Tibial nerve (tissue), 4 donors: ENCODE results near the gene MICALL2. TPM values are rescaled to one million over a fixed set of nuclear protein-coding genes. Genes with fewer than 3 reads are reported as not detected.

Source experiments
- DNase-seq, 2 donors: peaks; one replicate each; pipeline ENCODE4 v3.0.0-alpha.2; 2019; ENCODE audit warnings: low spot score in 2 of 2
- H3K27ac ChIP-seq, 4 donors: fragments of 200-600 bp; sonication (generic) in 3 of 4; one replicate each; pipeline ENCODE4 v1.5.1; 2017 to 2019; ENCODE audit warnings: mild to moderate bottlenecking in 1 of 4
- H3K27me3 ChIP-seq, 2 donors: fragments of 200-600 bp; sonication (generic) in 1 of 2; one replicate each; pipeline versions ENCODE4 v1.5.1 to v1.6.0; 2017 to 2019
- H3K36me3 ChIP-seq, 3 donors: fragments of 200-600 bp; sonication (generic); one replicate each; pipeline ENCODE4 v1.5.1; 2018 to 2019
- H3K4me1 ChIP-seq, 4 donors: fragments of 200-600 bp; sonication (generic) in 3 of 4; one replicate each; pipeline ENCODE4 v1.5.1; 2017 to 2019
- H3K4me3 ChIP-seq, 4 donors: fragments of 200-600 bp; sonication (generic) in 3 of 4; one replicate each; pipeline ENCODE4 v1.5.1; 2017 to 2019; ENCODE audit warnings: mild to moderate bottlenecking in 1 of 4, moderate library complexity in 1 of 4
- H3K9me3 ChIP-seq, 4 donors: fragments of 200-600 bp; sonication (generic) in 3 of 4; one replicate each; pipeline ENCODE4 v1.5.1; 2017 to 2019
- CTCF ChIP-seq, 5 experiments: fragments of 200-600 bp in 3 of 5; fragments of 450-650 bp in 2 of 5; sonication (generic) in 3 of 5; IDR thresholded peaks; one replicate each; pipeline ENCODE4 v1.5.1; 2016 to 2019; ENCODE audit warnings: antibody characterized with exemption in 5 of 5, mild to moderate bottlenecking in 3 of 5, moderate library complexity in 2 of 5
- EP300 ChIP-seq, 2 donors: sonication (generic); formaldehyde crosslinking; IDR thresholded peaks; one replicate each; pipeline ENCODE4 v1.6.1; 2017; ENCODE audit warnings: antibody characterized with exemption in 2 of 2, mild to moderate bottlenecking in 1 of 2
- POLR2A ChIP-seq, 2 donors: fragments of 450-650 bp; IDR thresholded peaks; one replicate each; pipeline ENCODE4 v1.6.1; 2017; ENCODE audit warnings: antibody characterized with exemption in 2 of 2, mild to moderate bottlenecking in 2 of 2, moderate library complexity in 2 of 2
- WGBS, 2 donors: methylation state at CpG; one replicate each; pipeline ENCODE4 v1.1.5; 2018; 5-methylcytosine and 5-hydroxymethylcytosine counted together
- total RNA-seq, 4 donors: library from RNA; depleted of rRNA; stranded (reverse); fragments of >200 nt; gene quantifications; one replicate each; pipeline ENCODE4 v1.1.0, GENCODE V29; 2016

Gene MICALL2
- total RNA-seq, 4 donors from 2014 or later = 67.6 to 153 (median 104) TPM

GRCh38 chr7:1487466-1487865 is 28.2 kb upstream of the MICALL2 start:
- no peak for TF ChIP-seq POLR2A (IDR thresholded peaks at IDR 0.05)
- no peak for TF ChIP-seq EP300 (IDR thresholded peaks at IDR 0.05)
- TF ChIP-seq CTCF (IDR thresholded peaks at IDR 0.05) = no peak
- Histone ChIP-seq H3K36me3 (peaks cover 5 to 100% (median 37%) of the 10 kb centered on the region in 3 donors), H3K27me3 (no peaks in the 10 kb centered on the region), H3K4me1 (no peaks in the 10 kb centered on the region), H3K9me3 (no peaks in the 10 kb centered on the region), H3K4me3 (no peak overlapping the region), H3K27ac (no peak overlapping the region)
- DNase-seq = no peak
- WGBS, 2 donors = 79 to 93% methylated on average over 17 to 20 of the region's 25 CpGs

- no peaks in the 10 kb centered on the region for H3K9me3 ChIP-seq
- WGBS, 2 donors = 88 to 99% methylated on average over 16 to 20 of the region's 23 CpGs
- TF ChIP-seq EP300 (IDR thresholded peaks at IDR 0.05) = no peak
- no peak for TF ChIP-seq POLR2A (IDR thresholded peaks at IDR 0.05)
- no peak for TF ChIP-seq CTCF (IDR thresholded peaks at IDR 0.05)
- H3K4me1 ChIP-seq = no peaks in the 10 kb centered on the region
- H3K27me3 ChIP-seq = no peaks in the 10 kb centered on the region
- no peak overlapping the region for H3K27ac ChIP-seq
- H3K36me3 ChIP-seq = peaks cover 5 to 100% (median 37%) of the 10 kb centered on the region in 3 donors
- no peak overlapping the region for H3K4me3 ChIP-seq
- no peak for DNase-seq
Observed at GRCh38 chr7:1486571-1486970, 27.3 kb upstream of the MICALL2 start.

DNA sequence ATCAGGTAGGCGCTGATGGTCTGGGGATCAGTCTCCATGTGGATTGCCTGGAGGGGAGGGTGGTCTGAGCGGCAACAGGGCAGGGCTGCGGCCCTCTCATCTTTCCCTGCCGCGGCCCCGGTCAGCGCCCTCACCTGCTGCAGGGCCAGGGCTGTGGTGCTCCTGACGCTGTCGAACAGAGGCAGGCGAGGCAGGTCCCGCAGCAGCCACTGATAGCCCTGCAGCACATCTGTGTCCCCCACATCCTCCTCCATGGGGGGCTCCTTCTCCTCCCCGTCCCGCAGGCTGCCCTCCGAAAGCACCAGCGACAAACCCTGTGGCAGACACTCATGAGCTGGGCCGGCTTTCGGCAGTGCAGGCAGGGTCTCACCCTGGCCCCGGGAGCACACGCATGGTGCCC is 25.9 kb upstream of the MICALL2 start:
- peaks cover 5 to 100% (median 42%) of the 10 kb centered on the region in 3 donors for H3K36me3 ChIP-seq
- 76 to 94% methylated on average over 5 to 17 of the region's 19 CpGs for WGBS, 2 donors
- no peak for DNase-seq
- H3K4me3 ChIP-seq = no peak overlapping the region
- no peaks in the 10 kb centered on the region for H3K4me1 ChIP-seq
- H3K27me3 ChIP-seq = no peaks in the 10 kb centered on the region
- no peak for TF ChIP-seq POLR2A (IDR thresholded peaks at IDR 0.05)
- TF ChIP-seq EP300 (IDR thresholded peaks at IDR 0.05) = no peak
- TF ChIP-seq CTCF (IDR thresholded peaks at IDR 0.05) = no peak
- no peaks in the 10 kb centered on the region for H3K9me3 ChIP-seq
- H3K27ac ChIP-seq = no peak overlapping the region

GRCh38 chr7:1484569-1484968 is 25.3 kb upstream of the MICALL2 start:
- H3K4me1 ChIP-seq = no peaks in the 10 kb centered on the region
- H3K27me3 ChIP-seq = no peaks in the 10 kb centered on the region
- DNase-seq = no peak
- WGBS, 2 donors = 82 to 89% methylated on average over 11 to 12 of the region's 12 CpGs
- H3K9me3 ChIP-seq = no peaks in the 10 kb centered on the region
- peaks cover 5 to 100% (median 37%) of the 10 kb centered on the region in 3 donors for H3K36me3 ChIP-seq
- H3K4me3 ChIP-seq = no peak overlapping the region
- TF ChIP-seq EP300 (IDR thresholded peaks at IDR 0.05) = no peak
- TF ChIP-seq CTCF (IDR thresholded peaks at IDR 0.05) = no peak
- no peak for TF ChIP-seq POLR2A (IDR thresholded peaks at IDR 0.05)
- H3K27ac ChIP-seq = no peak overlapping the region

- Histone ChIP-seq H3K9me3 (no peaks in the 10 kb centered on the region), H3K4me1 (no peaks in the 10 kb centered on the region), H3K27ac (no peak overlapping the region), H3K36me3 (peaks cover 5 to 100% (median 42%) of the 10 kb centered on the region in 3 donors), H3K27me3 (no peaks in the 10 kb centered on the region), H3K4me3 (no peak overlapping the region)
- TF ChIP-seq POLR2A (IDR thresholded peaks at IDR 0.05) (no peak), CTCF (IDR thresholded peaks at IDR 0.05) (no peak), EP300 (IDR thresholded peaks at IDR 0.05) (no peak)
- DNase-seq = no peak
- 93 to 95% methylated on average over 59 to 60 of the region's 65 CpGs for WGBS, 2 donors
Observed at GRCh38 chr7:1483536-1484505, 24.6 kb upstream of the MICALL2 start.
